Astrocyte of the cerebellum (primary cell): ENCODE data around the gene VSX1.

Source experiments
- DNase-seq: peaks from one replicate; pipeline ENCODE4 v3.0.0-alpha.2; 2011; ENCODE audit warnings: low read depth
- H3K4me3 ChIP-seq: 2 replicates; pipeline ENCODE4 v1.5.1; 2011; ENCODE audit warnings: mild to moderate bottlenecking, low read depth, low read length, moderate library complexity
- in situ Hi-C: cut with HindIII; loops from 2 replicates; pipeline ENCODE4 v1.10.0; 2017; ENCODE audit warnings: low sequenced_read_pairs
- TF ChIP-seq, protein P1 (sequence below): IDR thresholded peaks from 2 replicates; pipeline ENCODE4 v1.5.1; 2012; ENCODE audit warnings: low read length, low read depth, moderate library complexity, mild to moderate bottlenecking; ENCODE audit errors: missing control alignments

The VSX1 gene

DNA sequence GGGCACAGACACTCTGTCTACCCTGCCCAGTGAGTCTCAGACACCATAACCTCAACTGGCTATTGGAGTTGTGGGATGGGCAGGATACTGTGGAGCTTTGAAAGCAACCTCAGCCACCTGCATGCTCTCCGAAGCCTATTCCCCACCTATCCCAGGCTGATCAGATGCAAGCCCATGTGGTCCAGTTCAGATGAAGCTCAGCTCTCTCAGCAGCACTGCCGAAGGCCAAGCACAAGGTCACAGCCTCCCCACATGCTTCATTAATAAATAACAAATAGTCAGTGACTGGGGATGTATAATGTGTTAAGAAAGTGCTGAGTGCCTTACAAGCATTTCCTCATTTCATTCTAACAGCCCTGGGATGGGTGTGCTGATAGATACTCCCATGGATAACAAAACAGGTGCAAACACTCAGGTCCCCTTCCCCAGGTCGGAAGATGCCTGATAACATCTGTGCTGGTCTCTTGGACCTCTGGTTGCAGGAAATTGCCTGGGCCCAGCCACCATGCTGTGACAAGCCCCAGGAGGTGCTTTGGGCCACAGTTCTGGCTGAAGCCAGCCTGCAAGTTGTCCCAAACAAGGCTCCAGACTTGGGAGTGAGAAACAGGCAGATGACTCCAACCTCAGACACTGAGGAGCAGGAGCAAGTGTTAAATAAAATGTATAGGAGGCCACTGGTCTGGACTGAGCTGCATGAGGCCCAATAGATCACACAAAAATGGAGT lies 27.7 kb downstream of the VSX1 start:
- TF ChIP-seq, protein P1, sequence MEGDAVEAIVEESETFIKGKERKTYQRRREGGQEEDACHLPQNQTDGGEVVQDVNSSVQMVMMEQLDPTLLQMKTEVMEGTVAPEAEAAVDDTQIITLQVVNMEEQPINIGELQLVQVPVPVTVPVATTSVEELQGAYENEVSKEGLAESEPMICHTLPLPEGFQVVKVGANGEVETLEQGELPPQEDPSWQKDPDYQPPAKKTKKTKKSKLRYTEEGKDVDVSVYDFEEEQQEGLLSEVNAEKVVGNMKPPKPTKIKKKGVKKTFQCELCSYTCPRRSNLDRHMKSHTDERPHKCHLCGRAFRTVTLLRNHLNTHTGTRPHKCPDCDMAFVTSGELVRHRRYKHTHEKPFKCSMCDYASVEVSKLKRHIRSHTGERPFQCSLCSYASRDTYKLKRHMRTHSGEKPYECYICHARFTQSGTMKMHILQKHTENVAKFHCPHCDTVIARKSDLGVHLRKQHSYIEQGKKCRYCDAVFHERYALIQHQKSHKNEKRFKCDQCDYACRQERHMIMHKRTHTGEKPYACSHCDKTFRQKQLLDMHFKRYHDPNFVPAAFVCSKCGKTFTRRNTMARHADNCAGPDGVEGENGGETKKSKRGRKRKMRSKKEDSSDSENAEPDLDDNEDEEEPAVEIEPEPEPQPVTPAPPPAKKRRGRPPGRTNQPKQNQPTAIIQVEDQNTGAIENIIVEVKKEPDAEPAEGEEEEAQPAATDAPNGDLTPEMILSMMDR, result no peak
- in situ Hi-C loops, result no loop called here
- no peak overlapping the region for H3K4me3 ChIP-seq
- no peak for DNase-seq

DNA sequence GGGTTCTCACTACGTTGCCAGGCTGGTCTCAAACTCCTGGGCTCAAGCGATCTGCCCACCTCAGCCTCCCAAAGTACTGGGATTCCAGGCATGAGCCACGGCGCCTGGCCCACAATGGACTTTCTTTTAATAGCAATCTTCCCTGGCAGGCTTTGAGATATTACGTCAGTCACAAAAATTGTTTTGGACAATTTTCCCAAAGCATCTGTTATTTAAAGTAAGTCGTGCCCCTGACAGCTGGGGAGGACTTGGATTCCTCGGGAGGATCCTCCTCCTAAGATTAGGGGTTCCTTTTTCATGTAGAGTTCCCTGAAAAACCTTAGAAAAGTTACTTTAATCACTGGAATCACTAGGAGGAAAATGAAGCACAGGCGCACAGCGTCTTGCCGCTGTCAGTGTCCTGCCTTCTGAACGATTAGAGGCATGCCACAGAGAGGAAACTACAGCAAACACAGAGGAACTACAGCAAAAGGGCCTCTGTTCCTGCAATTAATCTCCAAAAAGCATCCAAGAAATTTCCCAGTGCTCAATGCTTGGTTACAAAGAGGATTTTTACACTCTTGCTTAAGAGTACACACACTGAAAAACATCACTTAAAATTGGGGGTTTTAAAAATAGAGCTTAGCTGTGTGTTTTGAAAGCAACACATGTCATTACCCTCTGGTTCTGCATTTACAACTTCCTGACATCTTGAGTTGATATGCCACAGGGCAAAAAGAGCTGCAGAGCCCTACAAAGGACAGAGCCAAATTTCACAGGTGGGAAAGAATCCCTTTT lies 28.5 kb downstream of the VSX1 start:
- in situ Hi-C loops, result no loop called here
- no peak overlapping the region for H3K4me3 ChIP-seq
- DNase-seq, result no peak
- TF ChIP-seq, protein P1, result no peak

GRCh38 chr20:25052255-25053194 lies 29.4 kb downstream of the VSX1 start:
- TF ChIP-seq, protein P1, result no peak
- no peak for DNase-seq
- no peak overlapping the region for H3K4me3 ChIP-seq
- in situ Hi-C loops, result no loop called here

GRCh38 chr20:25051386-25052155 lies 30.4 kb downstream of the VSX1 start:
- DNase-seq, result no peak
- H3K4me3 ChIP-seq, result no peak overlapping the region
- TF ChIP-seq, protein P1, result no peak
- in situ Hi-C loops, result no loop called here

- no peak overlapping the region for H3K4me3 ChIP-seq
- TF ChIP-seq, protein P1, result no peak
- DNase-seq, result no peak
- in situ Hi-C loops, result no loop called here
These were observed 31.2 kb downstream of the VSX1 start for GRCh38 chr20:25050501-25051350.
